Liver (tissue), 9 donors: ENCODE results near the gene FGF19. TPM values are rescaled to one million over a fixed set of nuclear protein-coding genes. Genes with fewer than 3 reads are reported as not detected.

Source experiments
- DNase-seq: peaks from one replicate; pipeline ENCODE4 v3.0.0-alpha.2; 2017; ENCODE audit warnings: low spot score
- H3K27ac ChIP-seq, 2 donors: one replicate each; pipeline ENCODE4 v1.7.0; 2013; ENCODE audit warnings: inconsistent platforms in 2 of 2, low read length in 2 of 2, control low read depth in 1 of 2, low read depth in 1 of 2, mild to moderate bottlenecking in 1 of 2
- H3K27me3 ChIP-seq, 4 donors: one replicate each; pipeline versions ENCODE4 v1.6.1 to v1.7.0; 2013; ENCODE audit warnings: low read length in 3 of 4, inconsistent platforms in 1 of 4, mild to moderate bottlenecking in 1 of 4, moderate library complexity in 1 of 4; ENCODE audit not compliant: control insufficient read depth in 4 of 4, insufficient read depth in 4 of 4
- H3K36me3 ChIP-seq, 4 donors: one replicate each; pipeline versions ENCODE4 v1.6.1 to v1.7.0; 2013; ENCODE audit warnings: low read length in 3 of 4, mild to moderate bottlenecking in 3 of 4, low read depth in 1 of 4, moderate library complexity in 1 of 4; ENCODE audit not compliant: control insufficient read depth in 4 of 4, insufficient read depth in 3 of 4
- H3K4me1 ChIP-seq, 4 donors: one replicate each; pipeline versions ENCODE4 v1.6.1 to v1.7.0; 2013; ENCODE audit warnings: low read length in 3 of 4, mild to moderate bottlenecking in 3 of 4, moderate library complexity in 1 of 4; ENCODE audit not compliant: control insufficient read depth in 4 of 4, insufficient read depth in 4 of 4
- H3K4me3 ChIP-seq, 3 donors: one replicate each; pipeline versions ENCODE4 v1.6.1 to v1.7.0; 2013; ENCODE audit warnings: low read length in 3 of 3, control low read depth in 1 of 3, low read depth in 1 of 3, mild to moderate bottlenecking in 1 of 3
- H3K9ac ChIP-seq, 2 donors: one replicate each; pipeline ENCODE4 v1.7.0; 2013; ENCODE audit warnings: low read length in 2 of 2, mild to moderate bottlenecking in 2 of 2, moderate library complexity in 2 of 2, control low read depth in 1 of 2, low read depth in 1 of 2
- H3K9me3 ChIP-seq, 4 donors: one replicate each; pipeline versions ENCODE4 v1.6.1 to v1.7.0; 2013; ENCODE audit warnings: low read length in 3 of 4; ENCODE audit not compliant: control insufficient read depth in 4 of 4
- EGR1 ChIP-seq, 2 donors: IDR thresholded peaks; 2 replicates each; pipeline ENCODE4 v1.6.1; 2016 to 2018; ENCODE audit warnings: antibody characterized with exemption in 2 of 2, low read depth in 2 of 2
- FOXA1 ChIP-seq: IDR thresholded peaks from 2 replicates; pipeline ENCODE4 v1.6.1; 2016; ENCODE audit warnings: antibody characterized with exemption
- FOXA2 ChIP-seq: IDR thresholded peaks from 2 replicates; pipeline ENCODE4 v1.6.1; 2016; ENCODE audit warnings: antibody characterized with exemption
- GABPA ChIP-seq, 2 donors: IDR thresholded peaks in 1 of 2; conservative IDR thresholded peaks in 1 of 2; 2 replicates each; pipeline ENCODE4 v1.6.1; 2016; ENCODE audit warnings: antibody characterized with exemption in 2 of 2, mild to moderate bottlenecking in 1 of 2, moderate library complexity in 1 of 2
- HNF4A ChIP-seq, 2 donors: conservative IDR thresholded peaks; 2 replicates each; pipeline ENCODE4 v1.6.1; 2016; ENCODE audit warnings: antibody characterized with exemption in 2 of 2, mild to moderate bottlenecking in 2 of 2
- HNF4G ChIP-seq: IDR thresholded peaks from 2 replicates; pipeline ENCODE4 v1.6.1; 2016; ENCODE audit warnings: antibody characterized with exemption
- JUND ChIP-seq, 2 donors: IDR thresholded peaks; 2 replicates each; pipeline ENCODE4 v1.6.1; 2016; ENCODE audit warnings: antibody characterized with exemption in 2 of 2
- NR2F2 ChIP-seq: IDR thresholded peaks from 2 replicates; pipeline ENCODE4 v1.6.1; 2016; ENCODE audit warnings: antibody characterized with exemption
- RAD21 ChIP-seq, 2 donors: IDR thresholded peaks; 2 replicates each; pipeline ENCODE4 v1.6.1; 2016; ENCODE audit warnings: antibody characterized with exemption in 2 of 2, mild to moderate bottlenecking in 2 of 2
- RXRA ChIP-seq, 2 donors: IDR thresholded peaks; 2 replicates each; pipeline ENCODE4 v1.6.1; 2017 to 2018; ENCODE audit warnings: antibody characterized with exemption in 2 of 2, mild to moderate bottlenecking in 1 of 2
- SP1 ChIP-seq: IDR thresholded peaks from 2 replicates; pipeline ENCODE4 v1.6.1; 2018; ENCODE audit warnings: antibody characterized with exemption, mild to moderate bottlenecking
- TAF1 ChIP-seq: conservative IDR thresholded peaks from 2 replicates; pipeline ENCODE4 v1.6.1; 2016; ENCODE audit warnings: antibody characterized with exemption, mild to moderate bottlenecking
- YY1 ChIP-seq: IDR thresholded peaks from 2 replicates; pipeline ENCODE4 v1.6.1; 2016; ENCODE audit warnings: antibody characterized with exemption, mild to moderate bottlenecking
- WGBS: extraction: QIAGEN DNeasy Blood & Tissue Kit; methylation state at CpG from one replicate; pipeline ENCODE4 v1.1.7; 2013; 5-methylcytosine and 5-hydroxymethylcytosine counted together
- polyA plus RNA-seq, 2 donors: library from polyadenylated mRNA; stranded (reverse) in 1 of 2; unstranded in 1 of 2; fragments of 200-250 nt in 1 of 2; fragments of >200 nt in 1 of 2; fragmentation: Nextera tagmentation in 1 of 2; extraction: Ambion mirVana in 1 of 2; gene quantifications; one replicate each; pipeline versions ENCODE4 v1.2.1 to v1.2.3, GENCODE V29; 2013 to 2015
- total RNA-seq, 2 donors: library from RNA; depleted of rRNA; stranded (reverse); fragments of >200 nt; gene quantifications; one replicate each; pipeline ENCODE4 v1.2.3, GENCODE V29; 2014
- TF ChIP-seq, protein P1 (sequence below): IDR thresholded peaks from 2 replicates; pipeline ENCODE4 v1.6.1; 2016; ENCODE audit warnings: antibody characterized with exemption
- TF ChIP-seq, protein P2 (sequence below): IDR thresholded peaks from 2 replicates; pipeline ENCODE4 v1.6.1; 2016; ENCODE audit warnings: antibody characterized with exemption
- TF ChIP-seq, protein P3 (sequence below): fragments of 150-350 bp; IDR thresholded peaks from 2 replicates; pipeline ENCODE4 v1.5.1; 2017; ENCODE audit warnings: improper control_type of control experiment, low read depth, low read length; ENCODE audit not compliant: missing input control
- TF ChIP-seq, protein P4 (sequence below): IDR thresholded peaks from 2 replicates; pipeline ENCODE4 v1.6.1; 2016; ENCODE audit warnings: antibody characterized with exemption
- TF ChIP-seq, protein P5 (sequence below): IDR thresholded peaks from 2 replicates; pipeline ENCODE4 v1.6.1; 2016; ENCODE audit warnings: antibody characterized with exemption, mild to moderate bottlenecking
- donor health status: healthy.
- donor health status: healthy.
- donor health status: healthy.
- donor health status: healthy.
- donor health status: healthy.

Gene FGF19
- total and polyA plus RNA-seq, 4 donors = 0.09 TPM; not detected in 3

DNA sequence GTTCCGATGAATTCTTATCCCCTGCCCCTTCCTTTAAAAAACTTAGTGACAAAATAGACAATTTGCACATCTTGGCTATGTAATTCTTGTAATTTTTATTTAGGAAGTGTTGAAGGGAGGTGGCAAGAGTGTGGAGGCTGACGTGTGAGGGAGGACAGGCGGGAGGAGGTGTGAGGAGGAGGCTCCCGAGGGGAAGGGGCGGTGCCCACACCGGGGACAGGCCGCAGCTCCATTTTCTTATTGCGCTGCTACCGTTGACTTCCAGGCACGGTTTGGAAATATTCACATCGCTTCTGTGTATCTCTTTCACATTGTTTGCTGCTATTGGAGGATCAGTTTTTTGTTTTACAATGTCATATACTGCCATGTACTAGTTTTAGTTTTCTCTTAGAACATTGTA, 50.8 kb downstream of the FGF19 start:
- peaks cover 12 to 49% (median 37%) of the 10 kb centered on the region in 4 donors for H3K36me3 ChIP-seq
- 86% methylated on average over 11 of the region's 11 CpGs for WGBS
- no peak for DNase-seq

More for the DNA sequence above, 50.8 kb downstream of the FGF19 start:
- peaks cover 0 to 6% (median 4%) of the 10 kb centered on the region in 4 donors for H3K4me1 ChIP-seq
- no peaks in the 10 kb centered on the region for H3K27me3 ChIP-seq
- H3K27ac ChIP-seq = no peak overlapping the region
- no peak overlapping the region for H3K4me3 ChIP-seq
- H3K9ac ChIP-seq = no peak overlapping the region
- no peaks in the 10 kb centered on the region for H3K9me3 ChIP-seq
- no peak for TF ChIP-seq NR2F2
- TF ChIP-seq FOXA2 = no peak
- TF ChIP-seq JUND (IDR thresholded peaks at IDR 0.05) = no peak
- TF ChIP-seq, protein P1, sequence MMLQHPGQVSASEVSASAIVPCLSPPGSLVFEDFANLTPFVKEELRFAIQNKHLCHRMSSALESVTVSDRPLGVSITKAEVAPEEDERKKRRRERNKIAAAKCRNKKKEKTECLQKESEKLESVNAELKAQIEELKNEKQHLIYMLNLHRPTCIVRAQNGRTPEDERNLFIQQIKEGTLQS = no peak
- no peak for TF ChIP-seq GABPA (IDR thresholded peaks at IDR 0.05 in 1 of 2, conservative IDR thresholded peaks at IDR 0.05 in 1 of 2)
- TF ChIP-seq TAF1 = no peak
- TF ChIP-seq HNF4A (conservative IDR thresholded peaks at IDR 0.05) = no peak
- TF ChIP-seq, protein P2, sequence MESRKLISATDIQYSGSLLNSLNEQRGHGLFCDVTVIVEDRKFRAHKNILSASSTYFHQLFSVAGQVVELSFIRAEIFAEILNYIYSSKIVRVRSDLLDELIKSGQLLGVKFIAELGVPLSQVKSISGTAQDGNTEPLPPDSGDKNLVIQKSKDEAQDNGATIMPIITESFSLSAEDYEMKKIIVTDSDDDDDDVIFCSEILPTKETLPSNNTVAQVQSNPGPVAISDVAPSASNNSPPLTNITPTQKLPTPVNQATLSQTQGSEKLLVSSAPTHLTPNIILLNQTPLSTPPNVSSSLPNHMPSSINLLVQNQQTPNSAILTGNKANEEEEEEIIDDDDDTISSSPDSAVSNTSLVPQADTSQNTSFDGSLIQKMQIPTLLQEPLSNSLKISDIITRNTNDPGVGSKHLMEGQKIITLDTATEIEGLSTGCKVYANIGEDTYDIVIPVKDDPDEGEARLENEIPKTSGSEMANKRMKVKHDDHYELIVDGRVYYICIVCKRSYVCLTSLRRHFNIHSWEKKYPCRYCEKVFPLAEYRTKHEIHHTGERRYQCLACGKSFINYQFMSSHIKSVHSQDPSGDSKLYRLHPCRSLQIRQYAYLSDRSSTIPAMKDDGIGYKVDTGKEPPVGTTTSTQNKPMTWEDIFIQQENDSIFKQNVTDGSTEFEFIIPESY = no peak
- TF ChIP-seq, protein P3, sequence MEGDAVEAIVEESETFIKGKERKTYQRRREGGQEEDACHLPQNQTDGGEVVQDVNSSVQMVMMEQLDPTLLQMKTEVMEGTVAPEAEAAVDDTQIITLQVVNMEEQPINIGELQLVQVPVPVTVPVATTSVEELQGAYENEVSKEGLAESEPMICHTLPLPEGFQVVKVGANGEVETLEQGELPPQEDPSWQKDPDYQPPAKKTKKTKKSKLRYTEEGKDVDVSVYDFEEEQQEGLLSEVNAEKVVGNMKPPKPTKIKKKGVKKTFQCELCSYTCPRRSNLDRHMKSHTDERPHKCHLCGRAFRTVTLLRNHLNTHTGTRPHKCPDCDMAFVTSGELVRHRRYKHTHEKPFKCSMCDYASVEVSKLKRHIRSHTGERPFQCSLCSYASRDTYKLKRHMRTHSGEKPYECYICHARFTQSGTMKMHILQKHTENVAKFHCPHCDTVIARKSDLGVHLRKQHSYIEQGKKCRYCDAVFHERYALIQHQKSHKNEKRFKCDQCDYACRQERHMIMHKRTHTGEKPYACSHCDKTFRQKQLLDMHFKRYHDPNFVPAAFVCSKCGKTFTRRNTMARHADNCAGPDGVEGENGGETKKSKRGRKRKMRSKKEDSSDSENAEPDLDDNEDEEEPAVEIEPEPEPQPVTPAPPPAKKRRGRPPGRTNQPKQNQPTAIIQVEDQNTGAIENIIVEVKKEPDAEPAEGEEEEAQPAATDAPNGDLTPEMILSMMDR = no peak
- TF ChIP-seq HNF4G = no peak
- TF ChIP-seq RAD21 (IDR thresholded peaks at IDR 0.05) = no peak
- no peak for TF ChIP-seq YY1
- TF ChIP-seq RXRA (IDR thresholded peaks at IDR 0.05) = no peak
- TF ChIP-seq, protein P4, sequence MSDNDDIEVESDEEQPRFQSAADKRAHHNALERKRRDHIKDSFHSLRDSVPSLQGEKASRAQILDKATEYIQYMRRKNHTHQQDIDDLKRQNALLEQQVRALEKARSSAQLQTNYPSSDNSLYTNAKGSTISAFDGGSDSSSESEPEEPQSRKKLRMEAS = no peak
- TF ChIP-seq SP1 = no peak
- TF ChIP-seq, protein P5, sequence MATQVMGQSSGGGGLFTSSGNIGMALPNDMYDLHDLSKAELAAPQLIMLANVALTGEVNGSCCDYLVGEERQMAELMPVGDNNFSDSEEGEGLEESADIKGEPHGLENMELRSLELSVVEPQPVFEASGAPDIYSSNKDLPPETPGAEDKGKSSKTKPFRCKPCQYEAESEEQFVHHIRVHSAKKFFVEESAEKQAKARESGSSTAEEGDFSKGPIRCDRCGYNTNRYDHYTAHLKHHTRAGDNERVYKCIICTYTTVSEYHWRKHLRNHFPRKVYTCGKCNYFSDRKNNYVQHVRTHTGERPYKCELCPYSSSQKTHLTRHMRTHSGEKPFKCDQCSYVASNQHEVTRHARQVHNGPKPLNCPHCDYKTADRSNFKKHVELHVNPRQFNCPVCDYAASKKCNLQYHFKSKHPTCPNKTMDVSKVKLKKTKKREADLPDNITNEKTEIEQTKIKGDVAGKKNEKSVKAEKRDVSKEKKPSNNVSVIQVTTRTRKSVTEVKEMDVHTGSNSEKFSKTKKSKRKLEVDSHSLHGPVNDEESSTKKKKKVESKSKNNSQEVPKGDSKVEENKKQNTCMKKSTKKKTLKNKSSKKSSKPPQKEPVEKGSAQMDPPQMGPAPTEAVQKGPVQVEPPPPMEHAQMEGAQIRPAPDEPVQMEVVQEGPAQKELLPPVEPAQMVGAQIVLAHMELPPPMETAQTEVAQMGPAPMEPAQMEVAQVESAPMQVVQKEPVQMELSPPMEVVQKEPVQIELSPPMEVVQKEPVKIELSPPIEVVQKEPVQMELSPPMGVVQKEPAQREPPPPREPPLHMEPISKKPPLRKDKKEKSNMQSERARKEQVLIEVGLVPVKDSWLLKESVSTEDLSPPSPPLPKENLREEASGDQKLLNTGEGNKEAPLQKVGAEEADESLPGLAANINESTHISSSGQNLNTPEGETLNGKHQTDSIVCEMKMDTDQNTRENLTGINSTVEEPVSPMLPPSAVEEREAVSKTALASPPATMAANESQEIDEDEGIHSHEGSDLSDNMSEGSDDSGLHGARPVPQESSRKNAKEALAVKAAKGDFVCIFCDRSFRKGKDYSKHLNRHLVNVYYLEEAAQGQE = no peak
- TF ChIP-seq EGR1 (IDR thresholded peaks at IDR 0.05; ENCODE audit: low read depth in 2 of 2) = no peak
- no peak for TF ChIP-seq FOXA1
